ENCODE data around the gene CTTNBP2. TPM values are rescaled to one million over a fixed set of nuclear protein-coding genes. Genes with fewer than 3 reads are reported as not detected.
A peak's percentile ranks its signal among the peaks of the same experiment; 100 is the strongest.

CTTNBP2 gene
- polyA plus RNA-seq (ENCODE audit: insufficient read length in 3 of 3) = 10 to 100 TPM; 28.9 to 36.0 (median 32.1) TPM
- long read RNA-seq, donor 1, full-length matches to known transcripts = 3 of 3 reads
- long read RNA-seq, donor 1, partial matches to known transcripts = 0 of 3 reads
- long read RNA-seq, donor 1, other reads (novel, unspliced or antisense) = 0 of 3 reads
- long read RNA-seq, donor 2, full-length matches to known transcripts = 3 of 3 reads
- long read RNA-seq, donor 2, partial matches to known transcripts = 0 of 3 reads
- long read RNA-seq, donor 2, other reads (novel, unspliced or antisense) = 0 of 3 reads
- long read RNA-seq, donor 3, partial matches to known transcripts = 8 of 9 reads
- long read RNA-seq, donor 3, other reads (novel, unspliced or antisense) = 0 of 9 reads
- long read RNA-seq, donor 4, full-length matches to known transcripts = 1 of 8 reads
- long read RNA-seq, donor 4, partial matches to known transcripts = 7 of 8 reads
- long read RNA-seq, donor 4, other reads (novel, unspliced or antisense) = 0 of 8 reads
- long read RNA-seq, donor 5, partial matches to known transcripts = 6 of 7 reads
- long read RNA-seq, donor 5, other reads (novel, unspliced or antisense) = 0 of 7 reads
- long read RNA-seq, donor 6, partial matches to known transcripts = 5 of 6 reads
- long read RNA-seq, donor 6, other reads (novel, unspliced or antisense) = 0 of 6 reads
- long read RNA-seq, donor 7, partial matches to known transcripts = 7 of 8 reads
- long read RNA-seq, donor 7, other reads (novel, unspliced or antisense) = 0 of 8 reads
- long read RNA-seq, donor 8 = 0 reads
- long read RNA-seq, donor 9, full-length matches to known transcripts = 6 of 12 reads
- long read RNA-seq, donor 9, partial matches to known transcripts = 6 of 12 reads
- long read RNA-seq, donor 9, other reads (novel, unspliced or antisense) = 0 of 12 reads
- long read RNA-seq, donor 10, partial matches to known transcripts = 6 of 6 reads
- long read RNA-seq, donor 10, other reads (novel, unspliced or antisense) = 0 of 6 reads
- long read RNA-seq, donor 11 = 0 reads
- long read RNA-seq, donor 12 = 0 reads
- long read RNA-seq, donor 13, partial matches to known transcripts = 0 of 2 reads
- long read RNA-seq, donor 13, other reads (novel, unspliced or antisense) = 0 of 2 reads
- long read RNA-seq, donor 14, partial matches to known transcripts = 18 of 20 reads
- long read RNA-seq, donor 14, other reads (novel, unspliced or antisense) = 0 of 20 reads
- long read RNA-seq, donor 15, partial matches to known transcripts = 0 of 1 reads
- long read RNA-seq, donor 15, other reads (novel, unspliced or antisense) = 0 of 1 reads
- long read RNA-seq, donor 16, partial matches to known transcripts = 0 of 1 reads
- long read RNA-seq, donor 16, other reads (novel, unspliced or antisense) = 0 of 1 reads

GRCh38 chr7:117873310-117874190 lies at the start of gene CTTNBP2:
Gene CTTNBP2, minus strand, starts transcription at chr7:117873441. Its CDS starts 26 bp downstream, at chr7:117873415.
- peak; percentile 53 for DNase-seq

- no peak for DNase-seq
Measured at GRCh38 chr7:117916309-117916708, 43.1 kb upstream of the CTTNBP2 start.

GRCh38 chr7:117912421-117912820 lies 39.2 kb upstream of the CTTNBP2 start:
- DNase-seq = no peak

GRCh38 chr7:117908031-117908795 lies 35.0 kb upstream of the CTTNBP2 start:
- DNase-seq = no peak

- no peak for DNase-seq
Measured at GRCh38 chr7:117907049-117907640, 33.9 kb upstream of the CTTNBP2 start.

- no peak for DNase-seq
Measured at GRCh38 chr7:117902314-117902889, 29.2 kb upstream of the CTTNBP2 start.

- no peak for DNase-seq
Measured at GRCh38 chr7:117901089-117901797, 28.0 kb upstream of the CTTNBP2 start.

- DNase-seq = no peak
Measured at GRCh38 chr7:117896339-117896738, 23.1 kb upstream of the CTTNBP2 start.

GRCh38 chr7:117895276-117895675 lies 22.0 kb upstream of the CTTNBP2 start:
- peak; percentile 38 for DNase-seq

GRCh38 chr7:117894037-117894436 lies 20.8 kb upstream of the CTTNBP2 start:
- DNase-seq = no peak

GRCh38 chr7:117892821-117893220 lies 19.6 kb upstream of the CTTNBP2 start:
- DNase-seq = no peak

GRCh38 chr7:117889611-117890010 lies 16.4 kb upstream of the CTTNBP2 start:
- DNase-seq = no peak

GRCh38 chr7:117888627-117889026 lies 15.4 kb upstream of the CTTNBP2 start:
- DNase-seq = no peak

- no peak for DNase-seq
Measured at GRCh38 chr7:117882594-117882993, 9.4 kb upstream of the CTTNBP2 start.

- DNase-seq = no peak
Measured at GRCh38 chr7:117876761-117877160, 3.5 kb upstream of the CTTNBP2 start.

GRCh38 chr7:117875566-117875965 lies 2.3 kb upstream of the CTTNBP2 start:
- DNase-seq = peak; percentile 38

GRCh38 chr7:117874191-117874700 lies 1.0 kb upstream of the CTTNBP2 start:
- DNase-seq = no peak
